HG03342 (cell line): ENCODE measurements around the gene RASSF4.

Experiments
- ATAC-seq: cut with Tn5 transposase; IDR thresholded peaks from one replicate; pipeline ENCODE4 v1.9.1; 2021; ENCODE audit warnings: mild to moderate bottlenecking, moderate library complexity; ENCODE audit not compliant: unreplicated experiment

The RASSF4 gene

DNA sequence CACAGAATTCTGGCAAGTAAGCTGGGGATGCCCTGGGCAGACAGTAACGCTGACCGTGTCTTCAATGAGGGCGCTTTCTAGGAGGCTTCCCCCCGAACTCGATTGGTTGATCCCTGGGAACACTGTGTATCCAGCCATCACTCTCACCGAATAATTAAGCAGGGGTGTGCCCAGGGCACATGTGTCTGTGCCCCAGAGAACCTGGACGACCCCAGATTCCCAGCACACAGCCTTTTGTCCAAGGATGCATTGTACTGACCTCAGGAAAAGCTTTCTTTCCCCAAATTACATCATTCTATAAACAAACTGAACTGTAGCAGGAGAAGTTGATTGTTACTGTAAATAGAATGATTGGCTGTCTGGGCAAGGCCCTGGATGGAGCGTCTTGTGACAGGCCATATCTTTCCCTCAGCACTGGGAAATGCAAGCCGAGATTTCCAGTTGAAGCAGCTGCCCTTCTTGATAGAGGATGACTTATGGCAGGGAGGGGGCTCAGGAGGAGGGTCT lies 25.6 kb downstream of the RASSF4 start:
- ATAC-seq, result no peak

DNA sequence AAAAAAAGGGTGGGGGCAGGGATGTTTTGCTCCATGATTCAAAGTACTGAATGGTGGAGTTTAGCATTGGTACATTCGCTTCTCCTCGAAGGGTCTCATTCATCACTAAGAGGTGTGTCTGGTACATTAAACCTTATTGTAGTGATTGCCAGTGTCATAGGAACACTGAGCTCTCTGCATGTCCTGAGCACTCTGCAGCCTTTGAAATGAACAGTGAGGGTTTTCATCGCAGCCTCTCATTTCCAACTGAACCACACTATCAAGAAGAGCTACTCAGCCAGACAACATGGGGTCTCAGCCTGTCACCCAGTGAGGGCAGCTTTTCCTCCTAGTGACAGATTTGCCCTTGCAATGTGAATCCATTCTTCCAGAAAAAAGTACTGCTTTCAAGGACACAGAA lies 26.6 kb downstream of the RASSF4 start:
- no peak for ATAC-seq

GRCh38 chr10:44986670-44987069 lies 27.1 kb downstream of the RASSF4 start:
- no peak for ATAC-seq

GRCh38 chr10:44988957-44989585 lies 29.5 kb downstream of the RASSF4 start:
- no peak for ATAC-seq

DNA sequence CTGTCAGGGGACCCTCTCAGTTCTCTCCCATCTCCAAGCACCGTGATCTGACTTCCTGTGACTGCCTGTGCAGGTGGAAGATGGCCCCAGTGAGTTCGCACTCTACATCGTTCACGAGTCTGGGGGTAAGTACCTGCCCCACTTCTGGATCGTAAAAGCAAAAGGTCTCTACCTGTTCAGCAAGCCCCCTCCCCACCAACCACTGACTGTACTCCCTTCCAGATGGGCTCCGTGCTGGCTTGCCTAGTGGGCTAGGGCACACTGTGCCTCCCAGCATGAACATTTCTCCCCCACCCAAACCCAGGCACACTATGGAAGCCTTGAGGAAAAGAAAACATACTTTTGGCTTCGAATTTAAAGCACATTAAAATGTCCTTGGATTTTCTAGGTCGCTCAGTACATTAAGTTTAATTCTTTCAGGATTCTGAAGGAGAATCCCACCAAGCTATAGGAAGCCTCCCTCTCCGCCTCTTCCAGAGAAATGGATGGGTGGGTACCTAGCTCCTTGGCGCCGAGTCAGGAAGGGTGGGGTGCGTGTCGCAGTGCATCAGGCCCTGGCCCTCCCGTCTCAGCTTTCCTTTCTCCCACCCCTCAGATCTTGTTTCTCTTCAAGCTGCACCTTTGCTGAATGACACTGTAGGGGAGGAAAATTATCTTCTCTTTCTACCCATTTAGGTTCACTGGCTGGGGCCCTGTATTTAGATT lies 30.1 kb downstream of the RASSF4 start:
- ATAC-seq, result no peak

GRCh38 chr10:44990302-44990655 lies 30.7 kb downstream of the RASSF4 start:
- ATAC-seq, result no peak

DNA sequence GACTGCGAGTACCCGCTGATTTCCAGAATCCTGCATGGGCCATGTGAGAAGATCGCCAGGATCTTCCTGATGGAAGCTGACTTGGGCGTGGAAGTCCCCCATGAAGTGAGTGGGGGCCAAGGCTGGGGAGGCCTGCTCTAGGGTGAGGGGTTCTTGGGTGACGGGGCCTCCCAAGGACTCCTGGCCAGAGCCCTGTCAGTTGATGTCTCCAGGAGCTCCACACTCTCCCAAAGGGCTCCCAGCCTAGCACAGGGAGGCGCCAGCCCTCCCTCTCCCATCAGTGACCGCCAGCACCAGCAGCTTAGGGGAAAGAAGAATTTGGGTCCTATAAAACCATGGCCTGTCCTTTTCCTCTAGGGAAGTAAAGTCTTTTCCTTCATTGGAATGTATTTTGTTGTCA lies 31.4 kb downstream of the RASSF4 start:
- ATAC-seq, result no peak

- ATAC-seq, result no peak
Measured at GRCh38 chr10:44991571-44991970, 32.0 kb downstream of the RASSF4 start.

- ATAC-seq, result no peak
Measured at GRCh38 chr10:44992070-44992731, 32.6 kb downstream of the RASSF4 start.

GRCh38 chr10:44992732-44993225 lies 33.2 kb downstream of the RASSF4 start:
- no peak for ATAC-seq

DNA sequence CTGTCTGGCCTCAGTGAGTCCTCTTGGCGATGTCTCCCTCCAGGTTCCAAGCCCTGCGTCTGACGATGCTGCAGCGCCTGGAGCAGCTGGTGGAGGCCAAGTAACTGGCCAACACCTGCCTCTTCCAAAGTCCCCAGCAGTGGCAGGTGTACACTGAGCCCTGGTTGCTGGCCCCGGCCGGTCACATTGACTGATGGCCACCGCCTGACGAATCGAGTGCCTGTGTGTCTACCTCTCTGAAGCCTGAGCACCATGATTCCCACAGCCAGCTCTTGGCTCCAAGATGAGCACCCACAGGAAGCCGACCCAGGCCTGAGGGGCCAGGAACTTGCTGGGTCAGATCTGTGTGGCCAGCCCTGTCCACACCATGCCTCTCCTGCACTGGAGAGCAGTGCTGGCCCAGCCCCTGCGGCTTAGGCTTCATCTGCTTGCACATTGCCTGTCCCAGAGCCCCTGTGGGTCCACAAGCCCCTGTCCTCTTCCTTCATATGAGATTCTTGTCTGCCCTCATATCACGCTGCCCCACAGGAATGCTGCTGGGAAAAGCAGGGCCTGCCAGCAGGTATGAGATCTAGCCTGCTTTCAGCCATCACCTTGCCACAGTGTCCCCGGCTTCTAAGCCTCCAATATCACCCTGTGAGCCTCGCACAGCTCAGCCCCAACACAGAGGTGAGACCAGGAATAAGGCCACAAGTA lies 33.8 kb downstream of the RASSF4 start:
- ATAC-seq, result no peak

- ATAC-seq, result no peak
Measured at GRCh38 chr10:44993922-44994751, 34.5 kb downstream of the RASSF4 start.

DNA sequence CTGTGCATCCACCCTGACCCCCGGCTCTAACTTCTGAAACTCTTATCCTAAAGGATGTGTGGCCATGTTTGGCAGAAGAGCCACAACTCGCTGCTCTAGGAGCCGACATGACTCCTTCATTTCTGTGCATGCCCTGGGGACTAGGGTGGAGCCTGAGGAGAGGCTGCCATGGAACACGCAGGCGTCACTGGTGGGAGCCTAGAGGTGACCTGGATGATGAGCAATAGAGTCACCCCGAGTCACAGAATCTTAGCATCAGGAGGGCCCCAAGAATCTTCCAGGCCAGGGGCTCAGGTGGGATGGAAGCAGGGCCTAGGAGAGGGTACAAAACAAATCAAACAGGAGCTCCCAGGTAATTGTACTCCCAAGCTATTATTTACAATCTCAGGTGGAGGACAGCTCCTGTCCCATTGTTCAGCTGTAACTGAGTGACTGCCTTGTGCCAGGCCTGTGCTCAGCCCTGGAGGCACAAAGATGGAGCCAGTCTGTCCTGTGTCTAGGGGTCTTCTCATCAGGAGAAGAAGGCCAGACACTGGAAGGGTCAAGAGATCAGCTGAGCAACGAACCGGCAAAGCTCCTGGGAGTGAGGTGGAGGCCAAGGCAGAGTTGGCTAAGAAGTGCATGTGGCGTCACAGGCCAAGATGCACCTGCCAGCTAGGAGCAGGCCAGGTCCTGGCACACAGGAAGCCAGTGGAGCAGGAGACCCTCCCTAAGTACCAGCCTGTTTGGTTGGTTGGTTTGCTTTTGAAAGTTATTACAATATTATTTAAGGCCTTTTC lies 35.3 kb downstream of the RASSF4 start:
- ATAC-seq, result no peak

DNA sequence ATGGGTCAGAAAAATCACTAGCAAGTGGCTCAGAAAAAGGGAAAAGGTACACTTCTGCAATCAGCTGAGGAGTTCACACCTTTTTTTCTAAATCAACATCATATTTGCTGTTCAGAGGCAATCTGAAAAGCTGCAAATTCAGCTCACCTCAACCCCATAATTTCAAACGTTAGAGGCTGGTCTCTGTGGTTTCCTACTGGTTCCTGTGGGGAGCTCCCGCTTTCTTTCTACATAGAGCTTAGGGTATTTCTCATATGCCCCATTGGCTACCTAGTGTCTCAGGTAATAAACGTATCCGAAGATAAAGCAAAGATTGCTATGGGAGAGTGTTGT lies 35.9 kb downstream of the RASSF4 start:
- ATAC-seq, result no peak

- ATAC-seq, result no peak
Measured at GRCh38 chr10:44995914-44996669, 36.5 kb downstream of the RASSF4 start.

- no peak for ATAC-seq
Measured at GRCh38 chr10:44997105-44997748, 37.6 kb downstream of the RASSF4 start.

DNA sequence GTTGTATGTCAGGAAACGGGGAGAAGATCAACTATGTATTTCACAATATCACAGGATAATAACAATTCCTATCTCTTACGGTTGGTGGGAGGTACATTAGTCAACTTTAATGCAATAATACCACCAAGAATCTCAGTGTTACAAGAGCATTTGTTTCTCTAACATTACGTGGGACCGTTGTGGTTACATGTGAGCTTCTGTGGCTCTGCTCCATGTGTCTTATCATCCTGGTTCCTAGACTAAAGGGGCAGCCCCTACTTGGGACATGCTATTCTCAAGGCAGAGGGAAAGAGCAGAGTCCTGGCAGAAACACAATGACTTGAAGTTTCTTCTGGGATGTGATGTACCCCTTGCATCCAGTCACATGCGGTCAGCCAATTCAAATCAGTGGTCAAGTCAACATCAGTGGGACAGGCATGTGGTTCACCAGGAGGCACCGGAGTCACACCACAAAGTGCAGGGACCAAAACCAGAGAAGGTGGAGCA lies 38.6 kb downstream of the RASSF4 start:
- ATAC-seq, result no peak

GRCh38 chr10:45000138-45000751 lies 40.6 kb downstream of the RASSF4 start:
- ATAC-seq, result no peak
